KMS-11 (cell line): ENCODE results near the gene RAI1.

Experiments used
- H2AFZ ChIP-seq: fragments of 200-600 bp; sonication (generic); 2 replicates; pipeline ENCODE4 v1.6.1; 2016; ENCODE audit warnings: antibody characterized with exemption, mixed run types, low read depth
- H3K27ac ChIP-seq: fragments of 200-600 bp; sonication (generic); 2 replicates; pipeline ENCODE4 v1.6.1; 2016; ENCODE audit warnings: mild to moderate bottlenecking, mixed run types
- H3K27me3 ChIP-seq: fragments of 200-600 bp; sonication (generic); 2 replicates; pipeline ENCODE4 v1.6.1; 2017; ENCODE audit warnings: mild to moderate bottlenecking, low read depth, mixed run types, moderate library complexity; ENCODE audit not compliant: insufficient read depth
- H3K36me3 ChIP-seq: fragments of 200-600 bp; sonication (generic); 2 replicates; pipeline ENCODE4 v1.6.1; 2017; ENCODE audit warnings: mild to moderate bottlenecking, mixed run types; ENCODE audit not compliant: insufficient read depth
- H3K4me1 ChIP-seq: fragments of 200-600 bp; sonication (generic); 2 replicates; pipeline ENCODE4 v1.6.1; 2016; ENCODE audit warnings: mild to moderate bottlenecking, low read depth, mixed run types; ENCODE audit not compliant: poor library complexity, severe bottlenecking
- H3K4me2 ChIP-seq: fragments of 200-600 bp; sonication (generic); 2 replicates; pipeline ENCODE4 v1.7.0; 2016; ENCODE audit warnings: mild to moderate bottlenecking, mixed run types
- H3K4me3 ChIP-seq: fragments of 200-600 bp; sonication (generic); IDR thresholded peaks from 2 replicates; pipeline ENCODE4 v1.6.1; 2017; ENCODE audit warnings: low read depth, low read length, mixed read lengths; ENCODE audit not compliant: insufficient read depth
- H3K79me2 ChIP-seq: fragments of 200-600 bp; sonication (generic); 2 replicates; pipeline ENCODE4 v1.6.1; 2016; ENCODE audit warnings: low read depth, mixed run types; ENCODE audit not compliant: insufficient read depth
- H3K9ac ChIP-seq: fragments of 200-600 bp; sonication (generic); 2 replicates; pipeline ENCODE4 v1.6.1; 2016; ENCODE audit warnings: mild to moderate bottlenecking, mixed run types
- H4K20me1 ChIP-seq: fragments of 200-600 bp; sonication (generic); 2 replicates; pipeline ENCODE4 v1.6.1; 2016; ENCODE audit warnings: mild to moderate bottlenecking, mixed run types; ENCODE audit not compliant: insufficient read depth
- CTCF ChIP-seq: fragments of 200-600 bp; sonication (generic); conservative IDR thresholded peaks from 2 replicates; pipeline ENCODE4 v1.6.1; 2017; ENCODE audit warnings: low read depth, mild to moderate bottlenecking, antibody characterized with exemption, low read length, moderate library complexity, mixed read lengths

Gene RAI1

GRCh38 chr17:17823433-17824118 lies 142.3 kb downstream of the RAI1 start:
- H4K20me1 ChIP-seq = no peaks in the 10 kb centered on the region

GRCh38 chr17:17824119-17824782 lies 143.0 kb downstream of the RAI1 start:
- H3K36me3 ChIP-seq = no peaks in the 10 kb centered on the region
- H3K79me2 ChIP-seq = peaks cover 55% of the 10 kb centered on the region
- no peak for TF ChIP-seq CTCF
- peak overlapping the region; percentile 36; the same call in 1 of the 2 replicates for H2AFZ ChIP-seq
- H3K4me3 ChIP-seq = no peak overlapping the region
- no peaks in the 10 kb centered on the region for H4K20me1 ChIP-seq
- no peaks in the 10 kb centered on the region for H3K27me3 ChIP-seq
- peak overlapping the region; percentile 90 for H3K27ac ChIP-seq
- peak overlapping the region; percentile 56; the same call in 1 of the 2 replicates for H3K9ac ChIP-seq
- peaks cover 82% of the 10 kb centered on the region for H3K4me1 ChIP-seq
- H3K4me2 ChIP-seq = peak overlapping the region; percentile 63

More at GRCh38 chr17:17823433-17824118, 142.3 kb downstream of the RAI1 start:
- peaks cover 80% of the 10 kb centered on the region for H3K4me1 ChIP-seq
- no peaks in the 10 kb centered on the region for H3K36me3 ChIP-seq
- peak overlapping the region; percentile 86 for H3K4me2 ChIP-seq
- peak overlapping the region; percentile 90 for H3K27ac ChIP-seq
- TF ChIP-seq CTCF = no peak
- H3K27me3 ChIP-seq = no peaks in the 10 kb centered on the region
- peaks cover 55% of the 10 kb centered on the region for H3K79me2 ChIP-seq
- peak overlapping the region; percentile 36; the same call in 1 of the 2 replicates for H2AFZ ChIP-seq
- H3K4me3 ChIP-seq = no peak overlapping the region
- peak overlapping the region; percentile 56; the same call in 1 of the 2 replicates for H3K9ac ChIP-seq

- H3K9ac ChIP-seq = peak overlapping the region; percentile 56; the same call in 1 of the 2 replicates
- H3K79me2 ChIP-seq = peaks cover 61% of the 10 kb centered on the region
- TF ChIP-seq CTCF = no peak
- no peaks in the 10 kb centered on the region for H4K20me1 ChIP-seq
- no peaks in the 10 kb centered on the region for H3K36me3 ChIP-seq
- H3K4me3 ChIP-seq = no peak overlapping the region
- no peaks in the 10 kb centered on the region for H3K27me3 ChIP-seq
- peak overlapping the region; percentile 90 for H3K27ac ChIP-seq
- peaks cover 83% of the 10 kb centered on the region for H3K4me1 ChIP-seq
- H3K4me2 ChIP-seq = peak overlapping the region; percentile 63
- H2AFZ ChIP-seq = no peak overlapping the region
Measured at GRCh38 chr17:17824783-17825614, 143.7 kb downstream of the RAI1 start.

GRCh38 chr17:17826342-17826713 lies 145.1 kb downstream of the RAI1 start:
- H3K27ac ChIP-seq = no peak overlapping the region
- no peak overlapping the region for H3K4me3 ChIP-seq
- no peaks in the 10 kb centered on the region for H4K20me1 ChIP-seq

More at GRCh38 chr17:17826342-17826713, 145.1 kb downstream of the RAI1 start:
- no peak overlapping the region for H3K4me2 ChIP-seq
- H3K4me1 ChIP-seq = peaks cover 82% of the 10 kb centered on the region
- TF ChIP-seq CTCF = no peak
- no peak overlapping the region for H3K9ac ChIP-seq
- H3K27me3 ChIP-seq = no peaks in the 10 kb centered on the region
- H3K79me2 ChIP-seq = peaks cover 62% of the 10 kb centered on the region
- no peak overlapping the region for H2AFZ ChIP-seq
- H3K36me3 ChIP-seq = no peaks in the 10 kb centered on the region
